BJ (cell line): Measurements from ENCODE around the gene PLA2G2C. TPM values are rescaled to one million over a fixed set of nuclear protein-coding genes. Genes with fewer than 3 reads are reported as not detected.

Experiments
- CTCF ChIA-PET: fragments of 350-600 bp; formaldehyde crosslinking; extraction: SDS; loops from one replicate; lab custom pipeline; 2021; ENCODE audit warnings: antibody characterized with exemption, inconsistent platforms; lab: Yijun Ruan, JAX
- POLR2A ChIA-PET: fragments of 300-600 bp; sonication (Branson Sonifier 250); formaldehyde crosslinking; extraction: SDS; loops from one replicate; lab custom pipeline; 2021; ENCODE audit warnings: antibody characterized with exemption; lab: Charles Lee
- DNase-seq: peaks from one replicate; pipeline ENCODE4 v3.0.0-alpha.2; 2011; ENCODE audit warnings: low read depth
- H3K27me3 ChIP-seq: 2 replicates; pipeline ENCODE4 v1.6.0; 2011; ENCODE audit warnings: low read length; ENCODE audit not compliant: control insufficient read depth, insufficient read depth
- H3K36me3 ChIP-seq: 2 replicates; pipeline ENCODE4 v1.5.1; 2011; ENCODE audit warnings: low read length; ENCODE audit not compliant: control insufficient read depth, insufficient read depth
- H3K4me3 ChIP-seq: 2 replicates; pipeline ENCODE4 v1.5.1; 2011; ENCODE audit warnings: low read depth, mild to moderate bottlenecking, control low read depth, low read length
- CTCF ChIP-seq: IDR thresholded peaks from 2 replicates; pipeline ENCODE4 v1.5.1; 2011; ENCODE audit warnings: low read depth, mild to moderate bottlenecking, control low read depth, inconsistent platforms, low read length, moderate library complexity; ENCODE audit not compliant: insufficient read depth
- polyA plus RNA-seq: library from polyadenylated mRNA; depleted of rRNA; stranded (reverse); fragments of >200 nt; gene quantifications from 2 replicates; pipeline ENCODE4 v1.2.3, GENCODE V29; 2011

Gene PLA2G2C
- polyA plus RNA-seq, 1 experiment, result not detected

GRCh38 chr1:20141466-20141865 is 44.9 kb downstream of the PLA2G2C start:
- no peak for TF ChIP-seq CTCF
- ChIA-PET CTCF (interaction anchor here (1.4 kb wide), 1 partner anchor 11 kb away, joined by 7 read pairs; no protein-coding TSS in a partner anchor), POLR2A (no interaction called here)
- no peak overlapping the region for H3K4me3 ChIP-seq
- no peaks in the 10 kb centered on the region for H3K36me3 ChIP-seq
- peaks cover 2% of the 10 kb centered on the region; the same call in 1 of the 2 replicates for H3K27me3 ChIP-seq
- DNase-seq, result no peak

GRCh38 chr1:20141001-20141400 is 45.3 kb downstream of the PLA2G2C start:
- ChIA-PET POLR2A (no interaction called here), CTCF (no interaction called here)
- Histone ChIP-seq H3K36me3 (no peaks in the 10 kb centered on the region), H3K4me3 (no peak overlapping the region), H3K27me3 (peaks cover 2% of the 10 kb centered on the region; the same call in 1 of the 2 replicates)
- no peak for DNase-seq
- no peak for TF ChIP-seq CTCF

GRCh38 chr1:20139776-20140612 is 46.3 kb downstream of the PLA2G2C start:
- no peak for DNase-seq
- no peak for TF ChIP-seq CTCF
- Histone ChIP-seq H3K36me3 (no peaks in the 10 kb centered on the region), H3K27me3 (peaks cover 2% of the 10 kb centered on the region; the same call in 1 of the 2 replicates), H3K4me3 (no peak overlapping the region)
- ChIA-PET POLR2A (no interaction called here), CTCF (no interaction called here)

- Histone ChIP-seq H3K4me3 (no peak within 1 kb of the TSS), H3K27me3 (peaks cover 2% of the 10 kb centered on the region; the same call in 1 of the 2 replicates), H3K36me3 (no peaks in the 10 kb centered on the region)
- ChIA-PET POLR2A (no interaction called here), CTCF (no interaction called here)
- DNase-seq, result no peak
- no peak for TF ChIP-seq CTCF
These were observed 47.3 kb downstream of the PLA2G2C start, which contains the start of gene PLA2G2F for GRCh38 chr1:20138961-20139550. PLA2G2F (plus strand) TSS chr1:20139323; CDS start chr1:20139428, 105 bp downstream.

GRCh38 chr1:20138346-20138745 is 48.0 kb downstream of the PLA2G2C start:
- POLR2A ChIA-PET, result no interaction called here
- CTCF ChIA-PET, result interaction anchor here (0.6 kb wide), 1 partner anchor 27 kb away, joined by 3 read pairs; no protein-coding TSS in a partner anchor
- TF ChIP-seq CTCF, result no peak
- Histone ChIP-seq H3K4me3 (no peak overlapping the region), H3K27me3 (no peaks in the 10 kb centered on the region), H3K36me3 (no peaks in the 10 kb centered on the region)
- no peak for DNase-seq
